Muscle of leg (tissue), 16 donors: Measurements from ENCODE around the gene SPANXB1. TPM values are rescaled to one million over a fixed set of nuclear protein-coding genes. Genes with fewer than 3 reads are reported as not detected.
A peak's percentile ranks its signal among the peaks of the same experiment; 100 is the strongest.
"Not testable (repeated sequence)": the region's sequence is repeated elsewhere in the genome, so short reads cannot be mapped to it uniquely, and the experiment has no call there.

Source experiments
- DNase-seq: peaks from one replicate; pipeline ENCODE4 v3.0.0; 2013
- H3K27ac ChIP-seq: one replicate; pipeline ENCODE4 v1.5.1; 2013; ENCODE audit warnings: mild to moderate bottlenecking, low read length, control low read depth
- H3K27me3 ChIP-seq: one replicate; pipeline ENCODE4 v1.6.1; 2013; ENCODE audit warnings: low read length; ENCODE audit not compliant: control insufficient read depth, insufficient read depth
- H3K36me3 ChIP-seq: one replicate; pipeline ENCODE4 v1.6.1; 2013; ENCODE audit warnings: low read length; ENCODE audit not compliant: control insufficient read depth, insufficient read depth
- H3K4me1 ChIP-seq: one replicate; pipeline ENCODE4 v1.6.1; 2013; ENCODE audit warnings: low read length; ENCODE audit not compliant: control insufficient read depth, insufficient read depth
- H3K4me3 ChIP-seq: one replicate; pipeline ENCODE4 v1.5.1; 2013; ENCODE audit warnings: low read length, control low read depth
- H3K9me3 ChIP-seq: replicated peaks from 2 replicates; pipeline ENCODE4 v1.6.1; 2013; ENCODE audit warnings: low read depth, low read length; ENCODE audit not compliant: control insufficient read depth
- WGBS: methylation state at CpG from one replicate; pipeline ENCODE4 v1.1.5; 2013; ENCODE audit warnings: missing lambda C conversion rate; ENCODE audit not compliant: insufficient coverage; 5-methylcytosine and 5-hydroxymethylcytosine counted together
- long read RNA-seq, 11 donors: transcript quantifications; one replicate each; lab custom pipeline, GENCODE V29; 2026
- polyA plus RNA-seq, 8 donors: library from polyadenylated mRNA; unstranded; fragments of 120-200 nt; gene quantifications; one replicate each; pipeline versions ENCODE4 v1.2.1 to v1.2.3, GENCODE V29; 2013; ENCODE audit warnings: inconsistent platforms in 1 of 8, low replicate concordance in 1 of 8; ENCODE audit not compliant: insufficient read length in 8 of 8, insufficient read depth in 1 of 8
- total RNA-seq: library from RNA; stranded (reverse); fragments of 120-200 nt; gene quantifications from one replicate; pipeline ENCODE4 v1.2.4, GENCODE V29; 2013

The SPANXB1 gene, protein sequence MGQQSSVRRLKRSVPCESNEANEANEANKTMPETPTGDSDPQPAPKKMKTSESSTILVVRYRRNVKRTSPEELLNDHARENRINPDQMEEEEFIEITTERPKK
- not detected for total RNA-seq
- not detected for polyA plus RNA-seq
- long read RNA-seq, donor 1 = 0 reads
- long read RNA-seq, donor 2 = 0 reads
- long read RNA-seq, donor 3 = 0 reads
- long read RNA-seq, donor 4 = 0 reads
- long read RNA-seq, donor 5 = 0 reads
- long read RNA-seq, donor 6 = 0 reads
- long read RNA-seq, donor 7 = 0 reads
- long read RNA-seq, donor 8 = 0 reads
- long read RNA-seq, donor 9 = 0 reads
- long read RNA-seq, donor 10 = 0 reads
- long read RNA-seq, donor 11 = 0 reads

DNA sequence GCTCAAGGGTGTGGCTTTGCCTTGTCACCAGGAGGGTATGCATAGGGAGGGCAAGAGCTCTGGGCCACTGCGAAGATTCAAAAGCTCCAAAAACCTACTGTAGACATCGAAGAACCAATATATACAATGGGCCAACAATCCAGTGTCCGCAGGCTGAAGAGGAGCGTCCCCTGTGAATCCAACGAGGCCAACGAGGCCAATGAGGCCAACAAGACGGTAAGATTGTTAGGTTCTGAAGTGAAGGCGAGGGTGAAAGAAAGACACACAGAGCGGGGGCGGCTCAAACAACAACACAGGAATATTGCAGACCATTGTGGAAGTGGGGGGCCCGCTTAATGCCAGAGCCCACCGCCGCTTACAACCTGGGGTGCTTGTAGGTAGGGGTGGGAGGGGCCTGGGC, at the start of gene SPANXB1:
Gene SPANXB1 (plus strand): TSS at position 27 of the 400 bp plus-strand sequence. CDS start 100 bp downstream, at position 127.
- H3K4me1 ChIP-seq, H3K27ac ChIP-seq, H3K36me3 ChIP-seq, H3K4me3 ChIP-seq, H3K27me3 ChIP-seq, H3K9me3 ChIP-seq: not testable (repeated sequence)
- DNase-seq = peak; percentile 0
- 80% methylated on average over 1 of the region's 13 CpGs for WGBS

DNA sequence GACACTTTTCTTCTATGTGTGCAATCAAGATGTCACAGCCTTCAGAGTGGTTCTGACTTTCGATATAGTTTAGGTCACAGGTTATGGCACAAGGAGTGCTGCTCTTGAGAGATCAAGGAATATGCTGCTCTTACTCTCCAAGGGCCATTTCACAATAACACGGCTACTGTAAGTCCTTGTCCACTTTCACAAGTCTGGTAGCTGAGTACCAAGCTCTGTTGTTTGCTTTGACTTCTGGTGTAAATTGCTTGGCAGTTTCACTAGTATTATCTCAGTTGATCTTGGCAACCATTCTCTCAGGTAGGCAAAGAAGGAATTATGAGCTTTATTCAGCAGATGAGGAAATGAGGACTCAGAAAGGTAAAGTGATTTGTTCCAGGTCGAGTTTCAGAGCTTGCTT, 35.4 kb upstream of the SPANXB1 start:
- whole genome bisulfite sequencing = 50% methylated on average over 1 of the region's 3 CpGs
- Histone ChIP-seq H3K27ac (no peak overlapping the region), H3K36me3 (no peaks in the 10 kb centered on the region), H3K9me3 (no peaks in the 10 kb centered on the region), H3K4me3 (no peak overlapping the region), H3K4me1 (no peaks in the 10 kb centered on the region), H3K27me3 (no peaks in the 10 kb centered on the region)
- no peak for DNase-seq

DNA sequence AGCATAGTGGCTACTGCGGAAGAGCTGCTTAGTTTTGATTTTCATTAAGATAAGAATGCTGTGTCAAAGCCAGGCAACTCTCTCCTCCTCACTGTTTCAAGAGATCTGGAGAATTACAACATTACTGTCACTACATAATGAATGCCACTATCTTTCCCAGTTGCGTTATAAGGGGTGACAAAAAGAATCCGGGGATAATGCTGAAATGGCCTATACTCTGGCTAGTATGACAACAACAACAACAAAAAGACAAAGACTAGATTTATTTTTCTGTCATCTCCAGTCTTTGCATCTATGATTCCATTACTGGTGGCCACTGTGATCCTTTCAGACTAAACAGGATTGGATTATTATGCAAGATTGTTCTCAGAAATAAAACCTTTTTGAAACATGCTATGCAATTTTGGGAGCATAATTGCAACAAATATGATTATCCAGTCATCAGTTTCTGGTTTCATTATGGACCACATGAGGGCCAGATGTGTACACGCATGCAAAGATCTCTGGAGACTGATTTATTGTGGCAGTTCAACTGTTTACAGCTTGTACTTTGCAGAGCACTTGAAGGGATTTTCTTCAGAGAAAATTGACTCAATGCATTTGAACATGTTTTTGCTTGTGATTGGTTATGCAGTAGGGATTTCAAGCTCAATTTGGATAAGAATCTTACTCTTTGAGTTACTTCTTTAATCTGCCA, 31.1 kb upstream of the SPANXB1 start:
- DNase-seq = peak; percentile 9
- no peaks in the 10 kb centered on the region for H3K4me1 ChIP-seq
- no CpG with 5 or more reads among the region's 4 CpGs for WGBS
- H3K4me3 ChIP-seq = no peak overlapping the region
- no peaks in the 10 kb centered on the region for H3K9me3 ChIP-seq
- H3K27ac ChIP-seq = no peak overlapping the region
- no peaks in the 10 kb centered on the region for H3K27me3 ChIP-seq
- H3K36me3 ChIP-seq = no peaks in the 10 kb centered on the region

DNA sequence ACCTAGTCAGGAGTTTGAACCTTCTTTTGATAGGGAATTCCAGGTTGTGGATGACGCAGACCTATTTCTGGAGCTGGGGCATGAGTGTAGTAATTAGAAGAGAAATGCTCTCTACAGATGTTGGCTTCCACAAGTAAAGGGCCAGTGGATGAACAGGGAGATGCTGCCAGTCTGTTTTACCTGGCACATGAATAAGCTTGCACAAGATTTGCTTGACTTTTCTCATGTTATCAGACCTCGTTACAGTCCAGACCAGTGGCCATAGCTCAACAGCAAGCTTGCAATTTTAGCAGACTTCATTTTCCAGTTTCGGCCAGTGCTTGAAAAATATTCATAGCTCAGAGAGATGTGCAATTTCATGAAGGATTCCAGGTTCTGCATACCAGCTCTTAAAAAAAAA, 26.9 kb upstream of the SPANXB1 start:
- no peaks in the 10 kb centered on the region for H3K36me3 ChIP-seq
- H3K27me3 ChIP-seq = no peaks in the 10 kb centered on the region
- H3K9me3 ChIP-seq = no peaks in the 10 kb centered on the region
- H3K4me1 ChIP-seq = no peaks in the 10 kb centered on the region
- H3K27ac ChIP-seq = no peak overlapping the region
- WGBS = 76% methylated on average over 2 of the region's 3 CpGs
- DNase-seq = no peak
- H3K4me3 ChIP-seq = no peak overlapping the region

- H3K27me3 ChIP-seq = no peaks in the 10 kb centered on the region
- no CpG with 5 or more reads among the region's 3 CpGs for WGBS
- H3K4me3 ChIP-seq = no peak overlapping the region
- no peak overlapping the region for H3K27ac ChIP-seq
- DNase-seq = no peak
- H3K36me3 ChIP-seq = no peaks in the 10 kb centered on the region
- no peaks in the 10 kb centered on the region for H3K9me3 ChIP-seq
- H3K4me1 ChIP-seq = no peaks in the 10 kb centered on the region
Measured at GRCh38 chrX:140980271-140980670, 22.1 kb upstream of the SPANXB1 start.

DNA sequence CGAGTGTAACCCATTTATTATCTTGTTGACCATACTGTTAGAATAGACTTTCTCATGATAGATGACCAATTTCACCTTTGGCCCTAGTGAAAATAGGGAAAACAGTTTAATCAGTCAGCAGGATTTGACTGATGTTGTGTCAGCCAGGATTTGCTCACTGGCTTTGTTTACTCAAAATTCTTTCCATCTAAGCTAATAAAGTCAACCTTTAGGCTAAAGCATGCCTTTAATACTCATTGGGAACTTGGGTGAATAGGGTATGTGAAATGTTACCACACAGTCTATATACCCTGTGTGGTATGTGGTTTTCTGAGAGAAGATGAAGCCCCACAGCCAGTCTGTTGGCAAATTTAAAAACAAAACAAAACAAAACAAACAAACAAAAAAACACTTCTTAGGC, 18.7 kb upstream of the SPANXB1 start:
- no peaks in the 10 kb centered on the region for H3K9me3 ChIP-seq
- H3K27me3 ChIP-seq = peaks cover 2% of the 10 kb centered on the region
- DNase-seq = no peak
- H3K4me3 ChIP-seq = no peak overlapping the region
- no peaks in the 10 kb centered on the region for H3K36me3 ChIP-seq
- no peak overlapping the region for H3K27ac ChIP-seq
- no CpG with 5 or more reads among the region's 1 CpG for whole genome bisulfite sequencing
- H3K4me1 ChIP-seq = no peaks in the 10 kb centered on the region

DNA sequence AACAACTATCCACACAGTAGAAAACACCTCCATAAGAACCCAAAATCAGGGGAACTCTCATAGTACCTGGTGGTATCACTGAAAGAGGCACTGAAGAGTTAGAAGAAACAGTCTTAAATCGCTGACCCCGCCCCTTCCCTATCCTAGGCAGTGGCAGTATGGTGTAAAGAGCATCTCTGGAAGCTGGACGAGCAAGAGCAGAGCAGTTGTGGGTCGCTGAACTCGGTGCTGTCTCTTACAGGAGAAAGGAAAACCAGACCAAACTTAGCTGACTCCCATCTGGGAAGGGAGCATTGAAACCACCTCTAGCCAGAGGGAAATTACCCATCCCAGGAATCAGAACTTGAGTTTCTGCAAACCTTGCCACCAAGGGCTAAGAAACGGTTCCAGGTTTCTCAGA, 2.8 kb downstream of the SPANXB1 start:
- not testable (repeated sequence) for H3K4me3 ChIP-seq, H3K4me1 ChIP-seq, H3K9me3 ChIP-seq, DNase-seq, H3K36me3 ChIP-seq, H3K27ac ChIP-seq, H3K27me3 ChIP-seq
- WGBS = no CpG with 5 or more reads among the region's 6 CpGs

DNA sequence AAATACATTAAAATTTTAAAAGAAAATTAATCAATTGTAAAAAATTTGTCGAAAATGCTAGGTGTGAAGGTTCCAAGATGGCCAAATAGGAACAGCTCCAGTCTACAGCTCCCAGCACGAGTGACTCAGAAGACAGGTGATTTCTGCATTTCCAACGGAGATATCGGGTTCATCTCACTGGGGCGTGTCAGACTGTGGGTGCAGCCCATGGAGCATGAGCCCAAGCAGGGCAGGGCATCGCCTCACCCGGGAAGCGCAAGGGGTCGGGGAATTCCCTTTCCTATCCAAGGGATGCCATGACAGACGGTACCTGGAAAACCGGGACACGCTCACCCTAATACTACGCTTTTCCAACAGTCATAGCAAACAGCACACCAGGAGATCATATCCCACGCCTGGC, 41.9 kb downstream of the SPANXB1 start:
- H3K36me3 ChIP-seq, H3K27me3 ChIP-seq, H3K4me1 ChIP-seq, DNase-seq, H3K9me3 ChIP-seq, H3K4me3 ChIP-seq, H3K27ac ChIP-seq: not testable (repeated sequence)
- WGBS = 79% methylated on average over 4 of the region's 14 CpGs

- not testable (repeated sequence) for H3K36me3 ChIP-seq, H3K4me3 ChIP-seq, DNase-seq, H3K27ac ChIP-seq, H3K4me1 ChIP-seq, H3K9me3 ChIP-seq, H3K27me3 ChIP-seq
- WGBS = no CpG with 5 or more reads among the region's 3 CpGs
Measured at GRCh38 chrX:141049878-141050277, 47.5 kb downstream of the SPANXB1 start.

DNA sequence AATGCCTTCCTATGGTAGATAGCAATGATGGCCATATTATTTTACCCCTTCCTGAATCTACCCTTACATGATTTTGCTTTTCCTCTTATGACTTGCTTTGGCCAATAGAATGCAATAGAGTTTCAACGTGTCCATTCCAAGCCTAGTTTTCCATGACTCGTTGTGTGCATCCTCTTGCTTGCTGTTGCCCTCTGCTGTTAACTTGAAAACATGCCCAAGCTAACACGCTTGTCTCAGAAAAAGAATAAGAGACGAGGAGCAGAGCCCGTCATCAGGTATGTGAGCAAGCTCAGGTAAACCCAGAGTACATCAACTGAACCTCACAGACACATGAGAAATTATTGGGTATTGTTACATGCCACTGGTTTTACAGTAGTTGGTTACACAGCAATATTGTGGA, 49.7 kb downstream of the SPANXB1 start:
- not testable (repeated sequence) for H3K36me3 ChIP-seq, DNase-seq, H3K4me1 ChIP-seq, H3K4me3 ChIP-seq, H3K27me3 ChIP-seq, H3K9me3 ChIP-seq, H3K27ac ChIP-seq
- no CpG with 5 or more reads among the region's 5 CpGs for WGBS
